ENCODE measurements around the gene GPC3.

- TF ChIP-seq EP300 (IDR thresholded peaks at IDR 0.05) (no peak), CTCF (IDR thresholded peaks at IDR 0.05) (no peak), POLR2AphosphoS5 (IDR thresholded peaks at IDR 0.05) (no peak), POLR2A (IDR thresholded peaks at IDR 0.05) (no peak)
Measured at GRCh38 chrX:133928365-133928764, 57.0 kb downstream of the GPC3 start.
